Right lung (tissue), 5 donors: ENCODE measurements around the gene KANSL2. TPM values are rescaled to one million over a fixed set of nuclear protein-coding genes. Genes with fewer than 3 reads are reported as not detected.
"Not testable (repeated sequence)": the region's sequence is repeated elsewhere in the genome, so short reads cannot be mapped to it uniquely, and the experiment has no call there.

Source experiments
- DNase-seq, 2 donors: peaks; one replicate each; pipeline ENCODE4 v3.0.0-alpha.2; 2013
- polyA plus RNA-seq, 5 donors: library from polyadenylated mRNA; unstranded; fragments of 120-200 nt; gene quantifications; one replicate each; pipeline versions ENCODE4 v1.2.1 to v1.2.3, GENCODE V29; 2013; ENCODE audit warnings: inconsistent platforms in 1 of 5, low replicate concordance in 1 of 5; ENCODE audit not compliant: insufficient read length in 5 of 5, insufficient read depth in 1 of 5

KANSL2 gene
- polyA plus RNA-seq, 5 donors, result 49.4 to 63.3 (median 55.1) TPM

DNA sequence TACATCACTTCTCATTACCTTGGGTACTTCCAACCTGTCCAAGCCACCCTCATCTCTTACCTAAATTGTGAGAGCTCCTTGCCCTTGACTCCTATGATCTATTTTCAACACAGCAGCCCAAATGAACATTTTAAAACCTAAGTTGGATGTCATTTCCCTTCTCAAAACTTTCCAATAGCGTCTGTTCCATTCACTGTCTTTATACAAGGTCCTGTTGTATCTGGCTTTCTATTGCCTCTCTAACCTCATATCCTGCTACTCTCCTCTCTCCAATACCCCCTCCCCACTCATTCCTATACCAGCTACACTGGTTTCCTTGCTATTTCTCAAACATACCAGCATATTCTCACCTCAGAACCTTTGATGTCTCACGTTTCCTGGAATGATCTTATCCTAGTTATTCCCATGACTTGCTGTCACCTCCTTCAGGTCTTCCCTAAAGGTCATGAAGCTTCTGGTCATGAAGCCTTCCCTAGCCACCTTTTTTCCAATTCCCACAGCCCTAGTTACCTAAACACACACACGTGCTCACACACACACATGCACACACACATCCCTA, 4.1 kb upstream of the KANSL2 start:
- no peak for DNase-seq

DNA sequence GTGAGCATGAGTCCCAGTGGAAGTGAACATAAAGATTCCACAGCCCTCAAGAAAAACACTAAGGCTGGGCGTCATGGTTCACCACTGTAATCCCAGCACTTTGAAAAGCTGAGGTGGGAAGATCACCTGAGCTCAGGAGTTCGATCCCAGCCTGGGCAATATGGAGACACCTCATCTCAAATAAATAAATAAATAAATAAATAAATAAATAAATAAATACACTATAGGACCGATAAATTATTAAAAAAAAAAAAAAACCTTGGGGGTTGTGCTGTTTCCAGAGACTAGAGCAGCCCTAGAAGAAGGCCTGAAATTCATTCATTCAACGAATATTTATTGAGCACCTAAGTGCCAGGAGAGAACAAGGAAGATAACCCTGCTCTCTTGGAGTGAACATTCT, 1.5 kb upstream of the KANSL2 start:
- DNase-seq, result no peak

DNA sequence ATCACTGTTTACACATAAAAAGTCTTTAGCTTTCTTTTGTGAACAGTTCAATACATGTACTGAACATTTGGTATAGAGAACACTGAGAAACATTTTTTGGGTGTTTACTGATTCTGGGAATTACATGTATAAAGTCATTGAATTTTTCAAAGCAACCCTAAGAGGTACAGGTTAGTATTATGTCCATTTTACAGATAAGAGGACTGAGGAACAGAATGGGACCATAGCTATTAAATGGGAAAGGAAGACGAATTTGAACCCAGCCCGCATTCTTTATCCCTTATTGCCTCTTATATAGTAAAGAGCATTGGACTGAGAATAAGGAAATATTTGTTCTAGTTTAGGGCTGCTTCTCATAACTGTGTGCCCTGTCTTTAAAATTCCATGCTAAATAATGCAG, 889 bp upstream of the KANSL2 start:
- no peak for DNase-seq

DNA sequence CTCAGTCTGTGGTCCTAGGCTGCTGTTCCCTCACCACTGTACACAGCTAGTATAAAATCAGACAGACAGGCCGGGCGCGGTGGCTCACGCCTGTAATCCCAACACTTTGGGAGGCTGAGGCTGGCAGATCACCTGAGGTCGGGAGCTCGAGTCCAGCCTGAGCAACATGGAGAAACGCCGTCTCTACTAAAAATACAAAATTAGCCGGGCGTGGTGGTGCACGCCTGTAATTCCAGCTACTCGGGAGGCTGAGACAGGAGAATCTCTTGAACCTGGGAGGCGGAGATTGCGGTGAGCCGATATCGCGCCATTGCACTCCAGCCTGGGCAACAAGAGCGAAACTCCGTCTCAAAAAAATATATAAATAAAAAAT, 481 bp upstream of the KANSL2 start:
- not testable (repeated sequence) for DNase-seq

GRCh38 chr12:48681399-48681709, 684 bp downstream of the KANSL2 start:
- no peak for DNase-seq

DNA sequence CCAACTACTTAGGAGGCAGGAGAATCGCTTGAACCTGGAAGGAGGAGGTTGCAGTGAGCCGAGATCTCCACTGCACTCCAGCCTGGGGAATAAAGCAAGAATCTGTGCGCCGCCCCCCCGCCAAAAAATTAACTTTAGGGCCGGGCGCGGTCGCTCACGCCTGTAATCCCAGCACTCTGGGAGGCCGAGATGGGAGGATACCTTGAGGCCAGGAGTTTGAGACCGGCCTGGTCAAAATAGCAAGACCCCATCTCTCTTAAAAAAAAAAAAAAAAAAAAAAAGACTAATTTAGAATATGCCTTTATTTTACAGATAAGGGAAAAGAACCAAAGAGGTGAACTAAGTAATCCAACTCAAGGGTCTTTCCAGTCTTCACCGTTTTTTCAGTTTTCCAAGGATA, 1.2 kb downstream of the KANSL2 start:
- no peak for DNase-seq

GRCh38 chr12:48678551-48679185, 3.4 kb downstream of the KANSL2 start:
- no peak for DNase-seq

GRCh38 chr12:48671231-48671856, 10.7 kb downstream of the KANSL2 start:
- no peak for DNase-seq

DNA sequence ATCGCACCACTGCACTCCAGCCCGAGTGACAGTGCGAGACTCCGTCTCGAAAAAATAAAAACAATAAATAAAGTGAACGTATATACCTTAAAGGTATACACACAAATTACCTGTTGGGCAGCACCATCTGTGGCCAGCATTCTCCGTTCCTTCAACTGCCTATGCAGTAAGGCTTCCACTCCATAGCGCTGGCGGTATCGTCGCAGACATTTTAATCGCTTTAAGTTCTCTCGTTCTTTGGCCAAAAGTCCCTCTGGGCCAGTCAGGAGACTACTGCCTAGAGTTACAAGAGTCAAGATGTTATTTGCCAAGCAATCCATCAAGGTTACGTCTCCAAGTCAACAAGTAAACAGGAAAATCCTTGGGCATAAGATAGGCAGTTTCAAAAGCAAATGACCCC, 13.0 kb downstream of the KANSL2 start:
- DNase-seq, result no peak

DNA sequence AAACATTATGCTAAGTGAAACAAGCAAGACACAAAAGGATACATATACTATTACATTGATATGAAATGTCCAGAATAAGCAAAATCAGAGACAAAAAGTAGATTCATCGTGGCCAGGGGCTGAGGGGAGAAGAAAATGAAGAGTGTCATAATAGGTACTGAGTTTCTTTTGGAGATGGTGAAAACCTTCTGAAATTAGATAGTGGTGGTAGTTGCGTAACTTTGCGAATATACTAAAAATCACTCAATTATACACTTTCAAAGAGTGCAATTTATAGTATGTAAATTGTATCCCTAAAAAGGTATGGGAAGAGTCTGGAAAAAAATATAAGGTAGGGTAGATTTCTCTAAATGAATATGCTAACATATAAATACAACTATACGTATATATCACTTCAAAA, 22.2 kb downstream of the KANSL2 start:
- no peak for DNase-seq

DNA sequence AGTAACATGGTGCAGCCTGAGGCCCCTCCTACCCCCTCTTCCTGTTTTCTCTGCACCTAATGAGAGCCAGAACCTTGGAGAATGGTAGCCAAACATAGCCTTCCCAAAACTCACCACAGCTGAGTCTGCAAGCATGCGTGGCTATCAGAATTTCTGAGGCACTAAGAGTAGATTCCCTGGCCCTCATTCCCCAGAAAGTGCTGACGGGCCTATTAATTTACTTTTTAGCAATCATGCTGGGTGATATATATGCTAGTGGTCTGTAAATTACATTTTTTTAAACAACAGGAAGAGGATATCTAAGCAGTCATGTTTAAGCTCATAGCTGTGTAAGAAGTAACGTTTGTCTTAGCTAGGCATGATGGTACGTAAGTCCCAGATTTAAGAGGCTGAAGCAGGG, 30.4 kb downstream of the KANSL2 start:
- DNase-seq, result no peak

DNA sequence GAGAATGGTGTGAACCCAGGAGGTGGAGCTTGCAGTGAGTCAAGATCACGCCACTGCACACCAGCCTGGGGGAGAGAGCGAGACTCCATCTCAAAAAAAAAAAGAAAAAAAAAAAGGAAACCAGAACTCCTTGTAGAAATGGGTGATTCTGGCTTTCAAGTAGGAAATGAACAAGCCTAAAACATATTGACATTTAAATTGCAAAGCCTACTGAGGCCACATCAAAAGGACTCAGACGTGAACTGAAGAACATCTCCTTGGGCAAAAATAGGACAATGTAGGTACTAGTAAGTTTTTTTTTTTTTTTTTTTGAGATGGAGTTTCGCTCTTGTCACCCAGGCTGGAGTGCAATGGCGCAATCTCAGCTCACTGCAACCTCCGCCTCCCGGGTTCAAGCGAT, 36.7 kb downstream of the KANSL2 start:
- not testable (repeated sequence) for DNase-seq

- no peak for DNase-seq
These were observed 39.0 kb downstream of the KANSL2 start for GRCh38 chr12:48643011-48643410.

GRCh38 chr12:48641752-48642555, 40.1 kb downstream of the KANSL2 start:
- DNase-seq, result not testable (repeated sequence)

DNA sequence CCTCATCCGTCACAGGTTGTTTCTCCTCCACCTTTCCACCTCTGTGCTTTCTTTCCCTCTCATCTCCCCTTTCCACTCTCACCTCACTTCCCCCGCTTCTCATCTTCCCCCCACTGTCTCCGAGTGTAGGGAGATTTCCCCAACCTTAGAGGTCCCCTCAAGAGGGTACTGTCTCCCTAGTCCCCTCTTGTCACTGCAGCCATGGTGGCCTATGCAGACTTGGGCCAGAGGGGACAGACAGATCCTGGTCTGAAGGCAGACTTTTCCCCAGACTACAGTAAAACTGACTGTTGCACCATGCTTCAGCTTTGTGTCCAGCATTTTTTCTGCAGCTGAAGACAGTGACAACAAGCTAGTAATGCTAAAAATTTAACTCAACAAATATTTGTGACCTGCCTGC, 41.2 kb downstream of the KANSL2 start:
- DNase-seq, result no peak

DNA sequence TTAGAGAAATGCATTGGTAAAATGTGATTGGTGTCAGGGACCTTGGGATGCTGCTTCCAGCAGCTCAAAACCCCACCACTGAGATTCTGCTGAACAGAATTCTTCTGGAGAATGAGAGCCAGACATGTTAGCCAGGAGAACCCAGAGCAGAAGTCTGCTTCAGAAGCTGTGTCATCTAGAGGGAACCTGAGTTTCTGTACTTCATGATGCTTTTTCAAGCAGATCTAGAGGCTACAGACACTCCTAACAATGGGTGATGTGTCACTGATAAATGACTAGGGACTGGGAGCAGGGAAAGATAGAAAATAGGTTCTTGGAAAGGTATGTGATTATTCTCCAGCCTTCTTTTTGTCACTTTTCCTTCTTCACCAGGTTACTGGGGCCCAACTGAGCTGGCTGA, 41.6 kb downstream of the KANSL2 start:
- no peak for DNase-seq

- peak in 1 of 2 donors; percentile 7 for DNase-seq
These were observed 51.0 kb downstream of the KANSL2 start for GRCh38 chr12:48631071-48631470.

DNA sequence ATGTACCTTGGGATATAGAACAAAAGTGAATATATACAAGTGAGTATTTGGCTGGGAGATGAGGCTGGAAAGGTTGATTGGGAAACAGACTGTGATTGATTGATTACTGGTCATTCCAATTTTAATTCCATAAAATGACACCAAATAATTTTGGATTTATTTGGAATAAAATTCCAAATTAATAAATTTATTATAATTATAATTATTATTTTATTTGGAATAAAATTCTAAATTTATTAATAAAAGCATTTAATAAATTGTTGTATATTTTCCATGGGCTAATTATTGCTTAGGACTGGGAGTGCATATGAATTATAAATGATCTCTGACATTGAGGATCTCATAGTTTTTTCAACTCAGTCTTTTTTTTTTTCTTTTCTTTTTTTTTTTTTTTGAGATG, 51.7 kb downstream of the KANSL2 start:
- DNase-seq, result no peak

- DNase-seq, result no peak
These were observed 52.5 kb downstream of the KANSL2 start for GRCh38 chr12:48629541-48629940.

DNA sequence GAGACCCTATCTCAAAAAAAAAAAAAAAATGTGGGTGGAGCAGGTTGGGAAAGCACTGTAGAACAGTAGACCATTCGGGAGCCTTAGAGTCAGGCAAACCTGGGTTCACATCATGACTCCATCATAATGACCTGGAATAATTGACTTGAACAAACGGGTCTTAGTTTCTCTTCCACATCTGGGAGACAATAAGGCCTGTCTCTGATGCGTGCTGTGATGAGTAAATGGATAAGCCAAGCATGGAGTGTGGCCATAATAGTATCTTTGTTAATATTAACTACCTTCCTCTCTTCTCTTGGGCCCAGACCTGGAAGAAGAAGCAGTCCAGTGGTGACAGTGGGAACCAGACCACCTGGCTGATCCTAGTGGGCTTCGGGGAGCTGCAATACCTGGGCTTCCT, 54.5 kb downstream of the KANSL2 start:
- DNase-seq, result no peak

- not testable (repeated sequence) for DNase-seq
These were observed 59.0 kb downstream of the KANSL2 start for GRCh38 chr12:48622997-48623396.

DNA sequence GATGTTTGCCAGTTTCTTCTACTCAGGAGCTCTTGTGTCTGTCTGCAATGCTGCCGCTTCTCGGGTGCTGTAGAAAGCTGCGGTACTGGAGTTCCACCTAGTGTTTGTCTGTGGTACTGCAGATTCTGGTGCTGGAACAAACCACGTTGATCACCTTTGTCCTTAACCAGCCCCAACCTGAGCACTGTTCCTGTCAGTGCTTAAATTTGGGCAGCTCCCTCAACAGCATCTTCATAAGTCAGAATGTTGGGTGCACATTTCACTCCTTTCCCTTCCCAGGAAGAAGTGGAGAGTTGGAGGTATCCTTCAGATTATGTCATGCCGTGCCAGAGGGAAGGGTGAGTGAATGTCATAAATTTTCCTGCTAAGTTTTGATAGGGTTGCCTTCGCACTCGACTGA, 63.5 kb downstream of the KANSL2 start:
- peak; percentile 40 to 56 for DNase-seq

DNA sequence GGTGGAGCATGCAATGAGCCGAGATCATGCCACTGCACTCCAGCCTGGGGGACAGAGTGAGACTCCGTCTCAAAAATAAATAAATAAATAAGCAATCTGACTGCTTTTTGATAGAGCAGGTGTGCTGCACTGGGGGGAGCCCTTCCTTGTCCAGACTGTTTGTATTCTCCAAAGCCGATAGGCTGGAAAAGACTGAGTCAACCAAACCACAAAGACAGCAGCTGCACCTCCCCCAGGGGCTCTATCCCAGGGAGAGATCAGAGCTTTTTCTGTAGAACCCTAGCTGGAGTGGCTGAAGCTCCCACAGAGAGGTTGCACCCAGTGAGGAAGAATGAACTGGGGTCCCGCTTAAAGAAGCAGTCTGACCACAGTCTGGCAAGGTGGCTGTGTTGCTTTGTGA, 66.4 kb downstream of the KANSL2 start:
- no peak for DNase-seq
